Hepatocyte (in vitro differentiated cells): ENCODE results near the gene UGT2A2.

ENCODE experiments used
- EZH2 ChIP-seq: fragments of 200-600 bp; sonication (generic); IDR thresholded peaks from 2 replicates; pipeline ENCODE4 v1.6.1; 2016; ENCODE audit warnings: antibody characterized with exemption, mild to moderate bottlenecking, borderline replicate concordance
- EZH2phosphoT487 ChIP-seq: fragments of 200-600 bp; sonication (generic); IDR thresholded peaks from one replicate; pipeline ENCODE4 v1.6.1; 2018; ENCODE audit warnings: antibody characterized with exemption, mild to moderate bottlenecking, low read depth, moderate library complexity; ENCODE audit not compliant: unreplicated experiment, severe bottlenecking
- TF ChIP-seq, protein P1 (sequence below): fragments of 200-600 bp; sonication (generic); IDR thresholded peaks from 2 replicates; pipeline ENCODE4 v1.5.1; 2016; ENCODE audit warnings: antibody characterized with exemption, mild to moderate bottlenecking; ENCODE audit not compliant: poor library complexity

DNA sequence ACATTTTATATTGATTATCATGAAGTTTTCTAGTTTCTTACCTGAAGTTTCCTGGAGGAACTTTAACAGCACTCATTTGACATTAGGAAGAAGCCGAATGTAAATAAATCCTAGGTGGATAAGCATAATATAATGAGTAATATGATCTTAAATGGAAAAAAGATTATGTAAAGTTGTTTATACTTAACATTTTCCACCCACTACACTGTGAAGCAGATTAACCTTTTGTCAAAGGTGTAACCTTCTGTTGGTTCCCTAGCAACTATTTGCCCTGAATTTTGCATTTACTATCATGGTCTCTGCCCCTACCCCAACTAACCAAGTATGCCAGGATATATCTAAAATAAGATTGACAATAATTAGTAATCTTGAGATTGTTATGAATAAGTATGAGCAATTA, 13.7 kb upstream of the UGT2A2 start, which contains the start of gene UGT2A1:
- TF ChIP-seq, protein P1, sequence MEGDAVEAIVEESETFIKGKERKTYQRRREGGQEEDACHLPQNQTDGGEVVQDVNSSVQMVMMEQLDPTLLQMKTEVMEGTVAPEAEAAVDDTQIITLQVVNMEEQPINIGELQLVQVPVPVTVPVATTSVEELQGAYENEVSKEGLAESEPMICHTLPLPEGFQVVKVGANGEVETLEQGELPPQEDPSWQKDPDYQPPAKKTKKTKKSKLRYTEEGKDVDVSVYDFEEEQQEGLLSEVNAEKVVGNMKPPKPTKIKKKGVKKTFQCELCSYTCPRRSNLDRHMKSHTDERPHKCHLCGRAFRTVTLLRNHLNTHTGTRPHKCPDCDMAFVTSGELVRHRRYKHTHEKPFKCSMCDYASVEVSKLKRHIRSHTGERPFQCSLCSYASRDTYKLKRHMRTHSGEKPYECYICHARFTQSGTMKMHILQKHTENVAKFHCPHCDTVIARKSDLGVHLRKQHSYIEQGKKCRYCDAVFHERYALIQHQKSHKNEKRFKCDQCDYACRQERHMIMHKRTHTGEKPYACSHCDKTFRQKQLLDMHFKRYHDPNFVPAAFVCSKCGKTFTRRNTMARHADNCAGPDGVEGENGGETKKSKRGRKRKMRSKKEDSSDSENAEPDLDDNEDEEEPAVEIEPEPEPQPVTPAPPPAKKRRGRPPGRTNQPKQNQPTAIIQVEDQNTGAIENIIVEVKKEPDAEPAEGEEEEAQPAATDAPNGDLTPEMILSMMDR, result no peak
- TF ChIP-seq EZH2 (no peak), EZH2phosphoT487 (no peak)
